Progenitor cell of endocrine pancreas (in vitro differentiated cells): Measurements from ENCODE around the gene LRRC8E. TPM values are rescaled to one million over a fixed set of nuclear protein-coding genes. Genes with fewer than 3 reads are reported as not detected.
A peak's percentile ranks its signal among the peaks of the same experiment; 100 is the strongest.
"Not testable (repeated sequence)": the region's sequence is repeated elsewhere in the genome, so short reads cannot be mapped to it uniquely, and the experiment has no call there.

Experiments used
- DNase-seq: peaks from one replicate; pipeline ENCODE4 v3.0.0; 2021; ENCODE audit warnings: low spot score; ENCODE audit not compliant: unreplicated experiment
- H3K27ac Mint-ChIP-seq: 2 replicates; pipeline ENCODE4 v1.8.0; 2021; ENCODE audit warnings: mild to moderate bottlenecking, moderate library complexity, mixed read lengths
- H3K27me3 Mint-ChIP-seq: 2 replicates; pipeline ENCODE4 v1.8.0; 2021; ENCODE audit warnings: mixed read lengths
- H3K36me3 Mint-ChIP-seq: 2 replicates; pipeline ENCODE4 v1.8.0; 2022; ENCODE audit warnings: mixed read lengths; ENCODE audit not compliant: insufficient read depth
- H3K4me1 Mint-ChIP-seq: 2 replicates; pipeline ENCODE4 v1.8.0; 2021; ENCODE audit warnings: low read depth, mixed read lengths
- H3K4me3 Mint-ChIP-seq: 2 replicates; pipeline ENCODE4 v1.8.0; 2021; ENCODE audit warnings: low read depth, mild to moderate bottlenecking, moderate library complexity, mixed read lengths
- H3K9me3 Mint-ChIP-seq: 2 replicates; pipeline ENCODE4 v1.8.0; 2021; ENCODE audit warnings: low read depth, mixed read lengths
- total RNA-seq: library from RNA; stranded (reverse); gene quantifications from 2 replicates; pipeline ENCODE4 v1.2.1, GENCODE V29; 2021
- TF ChIP-seq, protein P1 (sequence below): fragments of 200-600 bp; sonication (generic); IDR thresholded peaks from one replicate; pipeline ENCODE4 v1.5.0; 2021; ENCODE audit warnings: antibody characterized with exemption, mild to moderate bottlenecking; ENCODE audit not compliant: unreplicated experiment

The LRRC8E gene
- total RNA-seq, 1 donor from 2014 or later: 3.6 TPM

GRCh38 chr19:7927605-7928333, 39.5 kb downstream of the LRRC8E start:
- TF ChIP-seq, protein P1, sequence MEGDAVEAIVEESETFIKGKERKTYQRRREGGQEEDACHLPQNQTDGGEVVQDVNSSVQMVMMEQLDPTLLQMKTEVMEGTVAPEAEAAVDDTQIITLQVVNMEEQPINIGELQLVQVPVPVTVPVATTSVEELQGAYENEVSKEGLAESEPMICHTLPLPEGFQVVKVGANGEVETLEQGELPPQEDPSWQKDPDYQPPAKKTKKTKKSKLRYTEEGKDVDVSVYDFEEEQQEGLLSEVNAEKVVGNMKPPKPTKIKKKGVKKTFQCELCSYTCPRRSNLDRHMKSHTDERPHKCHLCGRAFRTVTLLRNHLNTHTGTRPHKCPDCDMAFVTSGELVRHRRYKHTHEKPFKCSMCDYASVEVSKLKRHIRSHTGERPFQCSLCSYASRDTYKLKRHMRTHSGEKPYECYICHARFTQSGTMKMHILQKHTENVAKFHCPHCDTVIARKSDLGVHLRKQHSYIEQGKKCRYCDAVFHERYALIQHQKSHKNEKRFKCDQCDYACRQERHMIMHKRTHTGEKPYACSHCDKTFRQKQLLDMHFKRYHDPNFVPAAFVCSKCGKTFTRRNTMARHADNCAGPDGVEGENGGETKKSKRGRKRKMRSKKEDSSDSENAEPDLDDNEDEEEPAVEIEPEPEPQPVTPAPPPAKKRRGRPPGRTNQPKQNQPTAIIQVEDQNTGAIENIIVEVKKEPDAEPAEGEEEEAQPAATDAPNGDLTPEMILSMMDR: no peak
- H3K27ac Mint-ChIP-seq: no peak overlapping the region
- DNase-seq: no peak
- no peaks in the 10 kb centered on the region for H3K27me3 Mint-ChIP-seq
- peak overlapping the region; percentile 37 for H3K4me3 Mint-ChIP-seq
- H3K36me3 Mint-ChIP-seq: peaks cover 8% of the 10 kb centered on the region
- H3K9me3 Mint-ChIP-seq: no peaks in the 10 kb centered on the region
- H3K4me1 Mint-ChIP-seq: peaks cover 6% of the 10 kb centered on the region

DNA sequence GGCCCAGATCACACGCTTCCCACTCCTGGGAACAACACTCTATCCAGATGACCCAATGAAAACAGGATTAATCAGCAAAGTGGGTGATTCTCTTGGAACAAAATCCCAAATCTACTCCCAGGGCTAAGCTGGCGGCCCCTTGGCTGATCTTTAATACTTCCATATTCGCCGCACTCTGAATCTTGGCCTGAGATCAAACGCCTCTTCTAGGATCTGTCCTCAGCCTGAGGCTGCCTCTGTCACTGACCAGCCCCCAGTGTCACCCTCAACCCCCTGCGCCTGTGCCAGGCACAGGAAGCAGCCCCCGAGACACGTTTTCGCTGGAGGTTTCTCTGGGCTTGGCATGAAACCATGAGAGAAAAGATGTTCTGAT, 40.0 kb downstream of the LRRC8E start:
- peak overlapping the region; percentile 22 for H3K4me3 Mint-ChIP-seq
- peaks cover 5% of the 10 kb centered on the region for H3K36me3 Mint-ChIP-seq
- TF ChIP-seq, protein P1: no peak
- DNase-seq: no peak
- H3K4me1 Mint-ChIP-seq: peaks cover 6% of the 10 kb centered on the region
- H3K27ac Mint-ChIP-seq: no peak overlapping the region
- no peaks in the 10 kb centered on the region for H3K27me3 Mint-ChIP-seq
- no peaks in the 10 kb centered on the region for H3K9me3 Mint-ChIP-seq

GRCh38 chr19:7928741-7929701, 40.7 kb downstream of the LRRC8E start:
- H3K27me3 Mint-ChIP-seq: no peaks in the 10 kb centered on the region
- no peak overlapping the region for H3K4me3 Mint-ChIP-seq
- H3K4me1 Mint-ChIP-seq: peaks cover 6% of the 10 kb centered on the region
- TF ChIP-seq, protein P1: peak; percentile 40
- H3K9me3 Mint-ChIP-seq: no peaks in the 10 kb centered on the region
- peak overlapping the region; percentile 23 for H3K27ac Mint-ChIP-seq
- DNase-seq: no peak
- H3K36me3 Mint-ChIP-seq: peaks cover 5% of the 10 kb centered on the region

- not testable (repeated sequence) for H3K4me1 Mint-ChIP-seq, DNase-seq, H3K27ac Mint-ChIP-seq, H3K27me3 Mint-ChIP-seq, H3K36me3 Mint-ChIP-seq, H3K9me3 Mint-ChIP-seq, H3K4me3 Mint-ChIP-seq
Observed at GRCh38 chr19:7930030-7930429, 41.7 kb downstream of the LRRC8E start.

GRCh38 chr19:7930765-7931164, 42.5 kb downstream of the LRRC8E start:
- H3K4me1 Mint-ChIP-seq: peaks cover 4% of the 10 kb centered on the region

More at GRCh38 chr19:7930765-7931164, 42.5 kb downstream of the LRRC8E start:
- DNase-seq: no peak
- peaks cover 8% of the 10 kb centered on the region for H3K36me3 Mint-ChIP-seq
- H3K27ac Mint-ChIP-seq: no peak overlapping the region
- no peaks in the 10 kb centered on the region for H3K27me3 Mint-ChIP-seq
- no peak overlapping the region for H3K4me3 Mint-ChIP-seq
- TF ChIP-seq, protein P1: no peak
- no peaks in the 10 kb centered on the region for H3K9me3 Mint-ChIP-seq
